Endothelial cell of umbilical vein (primary cell): ENCODE data around the gene MICAL3. TPM values are rescaled to one million over a fixed set of nuclear protein-coding genes. Genes with fewer than 3 reads are reported as not detected.

Experiments used
- BruUV-seq: library from RNA; stranded (reverse); fragments of 400-500 nt; replicated peaks from 2 replicates; lab custom pipeline; 2021; lab: Mats Ljungman, UMichigan
- CTCF ChIA-PET: fragments of 300-600, 350-600 bp; sonication (Branson Sonifier 250); formaldehyde crosslinking; loops from one replicate; lab custom pipeline; 2021; ENCODE audit warnings: antibody characterized with exemption, inconsistent platforms; lab: Charles Lee
- POLR2A ChIA-PET: fragments of 300-600, 350-600 bp; sonication (Branson Sonifier 250); formaldehyde crosslinking; loops from one replicate; lab custom pipeline; 2021; ENCODE audit warnings: antibody characterized with exemption, inconsistent platforms; lab: Charles Lee
- DNase-seq: peaks from one replicate; pipeline ENCODE4 v3.0.0-alpha.2; 2011; ENCODE audit warnings: low read depth, low spot score
- FAIRE-seq: peaks from 2 replicates; lab custom pipeline; 2011; peaks lifted over from hg19 to GRCh38; lab: Jason Lieb, UNC
- H2AFZ ChIP-seq: 2 replicates; pipeline ENCODE4 v1.6.0; 2012; ENCODE audit warnings: low read depth, low read length, control low read depth, inconsistent platforms
- H3K27ac ChIP-seq: 2 replicates; pipeline ENCODE4 v1.5.1; 2011; ENCODE audit warnings: low read depth, mild to moderate bottlenecking, control low read depth, low read length, moderate library complexity; ENCODE audit not compliant: insufficient read depth
- H3K27me3 ChIP-seq, 2 experiments: 2 replicates each; pipeline versions ENCODE4 v1.6.0 to v1.6.1; 2011; ENCODE audit warnings: low read length in 2 of 2, mixed read lengths in 1 of 2; ENCODE audit not compliant: control insufficient read depth in 2 of 2, insufficient read depth in 2 of 2
- H3K36me3 ChIP-seq, 2 experiments: 2 replicates in 1 of 2; 3 replicates in 1 of 2; pipeline ENCODE4 v1.5.1; 2011; ENCODE audit warnings: low read length in 2 of 2, mild to moderate bottlenecking in 1 of 2, moderate library complexity in 1 of 2; ENCODE audit not compliant: control insufficient read depth in 2 of 2, insufficient read depth in 2 of 2; ENCODE audit errors: extremely low read depth in 1 of 2
- H3K4me1 ChIP-seq: 3 replicates; pipeline ENCODE4 v1.5.1; 2011; ENCODE audit warnings: mild to moderate bottlenecking, low read length; ENCODE audit not compliant: control insufficient read depth, insufficient read depth; ENCODE audit errors: extremely low read depth
- H3K4me2 ChIP-seq: 2 replicates; pipeline ENCODE4 v1.6.1; 2011; ENCODE audit warnings: low read length, control low read depth, mixed read lengths; ENCODE audit not compliant: insufficient read depth
- H3K4me3 ChIP-seq, 3 experiments: fragments of 200-600 bp in 1 of 3; sonication (generic), shearing (Covaris generic) in 1 of 3; replicated peaks in 1 of 3; 2 replicates each; pipeline ENCODE4 v1.5.1; 2011 to 2016; ENCODE audit warnings: control low read depth in 3 of 3, low read length in 3 of 3, mild to moderate bottlenecking in 2 of 3, inconsistent platforms in 1 of 3, low read depth in 1 of 3, moderate library complexity in 1 of 3; ENCODE audit not compliant: insufficient read depth in 1 of 3
- H3K79me2 ChIP-seq: 2 replicates; pipeline ENCODE4 v1.6.0; 2012; ENCODE audit warnings: low read length, inconsistent platforms; ENCODE audit not compliant: control insufficient read depth, insufficient read depth
- H3K9ac ChIP-seq: replicated peaks from 2 replicates; pipeline ENCODE3; 2011; ENCODE audit warnings: low read length, control low read depth; ENCODE audit not compliant: insufficient read depth; ENCODE audit errors: extremely low read depth
- H3K9me1 ChIP-seq: replicated peaks from 3 replicates; pipeline ENCODE4 v1.6.0; 2011; ENCODE audit warnings: mild to moderate bottlenecking, low read length; ENCODE audit not compliant: control insufficient read depth, insufficient read depth; ENCODE audit errors: extremely low read depth
- H3K9me3 ChIP-seq: replicated peaks from 2 replicates; pipeline ENCODE4 v1.5.1; 2012; ENCODE audit warnings: low read length, inconsistent platforms; ENCODE audit not compliant: control insufficient read depth, insufficient read depth
- H4K20me1 ChIP-seq: replicated peaks from 2 replicates; pipeline ENCODE3; 2011; ENCODE audit warnings: mild to moderate bottlenecking, low read length; ENCODE audit not compliant: control insufficient read depth, insufficient read depth; ENCODE audit errors: extremely low read depth
- EZH2 ChIP-seq: IDR thresholded peaks from 2 replicates; pipeline ENCODE4 v1.6.1; 2012; ENCODE audit warnings: borderline replicate concordance, low read depth, mild to moderate bottlenecking, moderate library complexity, low read length, inconsistent platforms; ENCODE audit not compliant: severe bottlenecking
- GATA2 ChIP-seq: IDR thresholded peaks from 2 replicates; pipeline ENCODE4 v1.7.0; 2011; ENCODE audit warnings: low read depth, mild to moderate bottlenecking, moderate library complexity, mixed read lengths, low read length; ENCODE audit not compliant: insufficient read length, insufficient read depth
- JUN ChIP-seq: IDR thresholded peaks from 2 replicates; pipeline ENCODE4 v1.6.1; 2011; ENCODE audit warnings: borderline replicate concordance, low read depth; ENCODE audit not compliant: insufficient read length, insufficient read depth
- POLR2A ChIP-seq: IDR thresholded peaks from 2 replicates; pipeline ENCODE4 v1.6.1; 2012; ENCODE audit warnings: low read depth, mild to moderate bottlenecking, control low read depth, low read length
- POLR2AphosphoS5 ChIP-seq: IDR thresholded peaks from 2 replicates; pipeline ENCODE4 v1.6.1; 2012; ENCODE audit warnings: low read depth, mild to moderate bottlenecking, control low read depth, low read length, moderate library complexity; ENCODE audit not compliant: insufficient read depth
- dilution Hi-C: fragments of 300-500 bp; cut with MboI; formaldehyde crosslinking; loops from one replicate; pipeline ENCODE4 v1.15.0; 2019; ENCODE audit warnings: low sequenced_read_pairs; ENCODE audit not compliant: extremely low pct_ligation_motif_present
- intact Hi-C: fragments of 100-400 bp; cut with micrococcal nuclease; formaldehyde crosslinking; loops from one replicate; pipeline ENCODE4 v1.10.0; 2022
- polyA plus RNA-seq, 4 experiments: library from polyadenylated mRNA; depleted of rRNA in 3 of 4; stranded (reverse) in 3 of 4; unstranded in 1 of 4; fragments of >200 nt; gene quantifications; 2 replicates each; pipeline versions ENCODE4 v1.2.1 to v1.2.3, GENCODE V29; 2011 to 2012; ENCODE audit warnings: missing spikeins in 1 of 4
- total RNA-seq: library from RNA; stranded (reverse); gene quantifications from 2 replicates; pipeline ENCODE4 v1.2.3, GENCODE V29; 2021
- TF ChIP-seq, protein P1 (sequence below): IDR thresholded peaks from 2 replicates; pipeline ENCODE4 v1.6.1; 2011; ENCODE audit not compliant: insufficient read depth, insufficient read length

The MICAL3 gene
- total and polyA plus RNA-seq, 2 donors (not counting 3 experiments of a cell fraction or from before 2014, with no cell fraction given): 14.5 to 63.7 TPM

DNA sequence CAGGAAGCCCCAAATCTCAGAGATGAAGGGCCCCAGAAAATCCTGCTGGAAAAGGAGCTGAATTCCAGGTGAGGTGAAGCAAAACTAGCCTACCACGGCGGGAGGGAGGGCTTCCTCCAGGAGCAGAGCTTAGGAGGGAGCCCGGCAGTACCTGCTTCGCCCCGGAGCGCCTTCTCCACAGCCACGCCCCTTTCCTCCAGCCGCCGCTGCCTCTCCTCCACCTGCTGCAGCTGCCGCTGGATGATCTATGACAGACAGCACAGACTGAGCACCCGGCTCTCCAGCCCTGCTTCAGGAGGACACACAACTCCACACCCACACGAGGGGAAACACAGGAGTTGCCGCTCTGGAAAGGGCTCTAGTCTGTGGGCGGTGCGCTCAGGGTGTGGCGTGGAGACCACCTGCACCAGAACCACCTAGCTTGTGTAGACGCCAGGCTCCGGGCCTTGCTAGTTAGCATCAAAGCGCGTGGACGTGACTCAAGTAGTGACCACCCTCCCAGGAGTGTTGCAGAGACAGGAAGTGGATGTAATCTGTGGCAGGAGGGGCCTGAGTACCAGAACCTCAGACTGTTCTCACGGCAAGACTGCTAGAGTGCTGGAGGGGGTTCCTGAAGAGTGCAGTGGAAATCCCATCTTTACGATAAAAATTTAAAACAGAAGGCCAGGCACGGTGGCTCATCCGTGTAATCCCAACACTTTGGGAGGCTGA, 215.5 kb downstream of the MICAL3 start:
- no peak for FAIRE-seq
- H4K20me1 ChIP-seq: no peaks in the 10 kb centered on the region
- CTCF ChIA-PET: interaction anchor here (1.4 kb wide), 1 partner anchor 24 kb away, joined by 4 read pairs; no protein-coding TSS in a partner anchor
- DNase-seq: no peak
- no peak overlapping the region for H3K4me3 ChIP-seq
- H3K4me2 ChIP-seq: no peak overlapping the region
- H2AFZ ChIP-seq: no peak overlapping the region
- H3K27ac ChIP-seq: no peak overlapping the region
- H3K79me2 ChIP-seq: no peaks in the 10 kb centered on the region
- peaks cover 7 to 28% of the 10 kb centered on the region in 2 experiments for H3K36me3 ChIP-seq
- no peak for TF ChIP-seq JUN
- TF ChIP-seq POLR2AphosphoS5: no peak
- no TSS peak for BruUV-seq
- no peaks in the 10 kb centered on the region for H3K9me1 ChIP-seq
- dilution Hi-C loops: no loop called here
- no peak overlapping the region for H3K9ac ChIP-seq
- H3K4me1 ChIP-seq: no peaks in the 10 kb centered on the region
- no peaks in the 10 kb centered on the region for H3K9me3 ChIP-seq
- intact Hi-C loops: no loop called here
- POLR2A ChIA-PET: no interaction called here
- H3K27me3 ChIP-seq: no peaks in the 10 kb centered on the region

DNA sequence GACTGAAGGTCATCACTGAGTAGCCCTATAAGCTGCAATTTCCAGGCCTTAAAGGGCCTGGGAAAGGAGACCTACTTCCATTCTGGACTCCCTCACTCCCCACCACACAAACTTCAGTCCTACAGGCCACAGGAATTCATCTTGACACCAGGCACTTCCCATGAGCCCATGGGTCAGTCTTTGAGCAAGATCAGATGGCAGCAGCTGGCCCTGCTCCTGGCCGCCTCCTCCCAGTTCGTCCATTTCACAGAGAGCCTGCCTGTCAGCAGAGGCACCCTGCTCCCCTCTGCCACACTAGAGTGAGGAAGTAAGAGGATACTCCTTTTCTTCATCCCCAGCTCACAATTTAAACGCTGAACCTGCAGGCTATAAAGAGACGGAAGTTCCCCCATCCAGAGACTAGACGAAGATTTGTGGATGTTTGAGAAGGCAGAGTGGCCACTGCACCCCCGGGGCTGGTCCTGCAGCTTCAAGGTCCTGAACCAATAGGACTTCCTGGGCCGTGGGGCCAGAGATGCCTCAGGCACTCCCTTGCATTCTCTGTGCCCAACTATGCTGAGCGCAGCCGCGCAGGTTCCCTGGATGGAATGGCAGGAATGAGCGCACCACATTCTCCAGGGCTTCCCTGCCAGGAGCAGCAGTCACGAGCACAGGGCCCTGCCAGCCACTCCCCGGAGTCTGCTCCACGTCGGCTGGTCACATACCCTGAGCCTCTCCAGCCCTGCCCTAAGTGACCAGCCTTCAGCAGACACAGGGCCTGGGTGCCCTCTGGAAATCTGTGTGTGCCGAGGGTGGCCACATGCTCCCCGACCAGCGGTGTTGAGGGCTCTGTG, 216.6 kb downstream of the MICAL3 start:
- DNase-seq (no peak), FAIRE-seq (no peak)
- no peak overlapping the region for H3K4me2 ChIP-seq
- dilution Hi-C loops (no loop called here), intact Hi-C loops (no loop called here)
- POLR2A ChIA-PET: no interaction called here
- TF ChIP-seq GATA2 (no peak), POLR2AphosphoS5 (no peak), EZH2 (no peak), POLR2A (no peak), JUN (no peak)
- TF ChIP-seq, protein P1, sequence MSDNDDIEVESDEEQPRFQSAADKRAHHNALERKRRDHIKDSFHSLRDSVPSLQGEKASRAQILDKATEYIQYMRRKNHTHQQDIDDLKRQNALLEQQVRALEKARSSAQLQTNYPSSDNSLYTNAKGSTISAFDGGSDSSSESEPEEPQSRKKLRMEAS: no peak
- H3K9ac ChIP-seq: no peak overlapping the region
- no peaks in the 10 kb centered on the region for H3K9me3 ChIP-seq
- H3K27me3 ChIP-seq: no peaks in the 10 kb centered on the region
- H3K9me1 ChIP-seq: no peaks in the 10 kb centered on the region
- H2AFZ ChIP-seq: no peak overlapping the region
- no peaks in the 10 kb centered on the region for H3K79me2 ChIP-seq
- no peaks in the 10 kb centered on the region for H4K20me1 ChIP-seq
- H3K4me1 ChIP-seq: no peaks in the 10 kb centered on the region
- CTCF ChIA-PET: interaction anchor here (1.4 kb wide), 1 partner anchor 23 kb away, joined by 4 read pairs; no protein-coding TSS in a partner anchor
- no peak overlapping the region for H3K4me3 ChIP-seq
- peaks cover 7 to 28% of the 10 kb centered on the region in 2 experiments for H3K36me3 ChIP-seq
- BruUV-seq: no TSS peak
- no peak overlapping the region for H3K27ac ChIP-seq
